Tibial nerve (tissue), 4 donors: Measurements from ENCODE around the gene MAGI1.

ENCODE experiments used
- CTCF ChIP-seq, 5 experiments: fragments of 200-600 bp in 3 of 5; fragments of 450-650 bp in 2 of 5; sonication (generic) in 3 of 5; IDR thresholded peaks; one replicate each; pipeline ENCODE4 v1.5.1; 2016 to 2019; ENCODE audit warnings: antibody characterized with exemption in 5 of 5, mild to moderate bottlenecking in 3 of 5, moderate library complexity in 2 of 5
- EP300 ChIP-seq, 2 donors: sonication (generic); formaldehyde crosslinking; IDR thresholded peaks; one replicate each; pipeline ENCODE4 v1.6.1; 2017; ENCODE audit warnings: antibody characterized with exemption in 2 of 2, mild to moderate bottlenecking in 1 of 2

GRCh38 chr3:65762235-65762580, 276.5 kb downstream of the MAGI1 start:
- TF ChIP-seq CTCF (IDR thresholded peaks at IDR 0.05), result no peak
- no peak for TF ChIP-seq EP300 (IDR thresholded peaks at IDR 0.05)
